ENCODE results near the gene COX10.

Gene COX10

DNA sequence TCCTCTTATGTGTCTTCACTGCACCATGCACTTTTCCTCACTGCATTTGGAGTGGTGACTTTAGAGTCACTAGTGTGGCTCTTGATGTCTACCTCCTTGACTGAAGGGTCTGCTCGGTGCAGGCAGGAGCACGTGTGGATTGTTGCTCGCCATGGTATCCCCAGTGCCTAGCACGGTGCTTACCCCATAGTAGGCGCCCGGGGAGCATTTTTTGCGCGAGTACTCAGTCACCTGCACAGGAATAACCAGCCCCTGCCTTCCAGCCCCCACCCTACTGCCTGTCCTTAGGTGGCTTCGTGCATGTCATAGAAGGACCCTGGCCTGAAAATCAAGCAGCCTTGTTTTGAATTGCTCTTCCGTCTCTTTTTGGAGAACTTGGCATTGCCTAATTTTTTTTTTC lies 136.1 kb downstream of the COX10 start:
- no peak overlapping the region for H3K4me3 ChIP-seq (ENCODE audit: control insufficient read depth, low read depth, low read length)
- TF ChIP-seq CTCF (IDR thresholded peaks at IDR 0.05; ENCODE audit: control insufficient read depth, insufficient read depth, low read depth, low read length, missing control alignments): no peak
- DNase-seq (ENCODE audit: low read depth): no peak

GRCh38 chr17:14205992-14206461 lies 136.7 kb downstream of the COX10 start:
- no peak for DNase-seq (ENCODE audit: low read depth)
- H3K4me3 ChIP-seq (ENCODE audit: control insufficient read depth, low read depth, low read length): no peak overlapping the region
- TF ChIP-seq CTCF (IDR thresholded peaks at IDR 0.05; ENCODE audit: control insufficient read depth, insufficient read depth, low read depth, low read length, missing control alignments): no peak

- no peak for TF ChIP-seq CTCF (IDR thresholded peaks at IDR 0.05; ENCODE audit: control insufficient read depth, insufficient read depth, low read depth, low read length, missing control alignments)
- no peak overlapping the region for H3K4me3 ChIP-seq (ENCODE audit: control insufficient read depth, low read depth, low read length)
- no peak for DNase-seq (ENCODE audit: low read depth)
These were observed 137.6 kb downstream of the COX10 start for GRCh38 chr17:14206891-14207290.

DNA sequence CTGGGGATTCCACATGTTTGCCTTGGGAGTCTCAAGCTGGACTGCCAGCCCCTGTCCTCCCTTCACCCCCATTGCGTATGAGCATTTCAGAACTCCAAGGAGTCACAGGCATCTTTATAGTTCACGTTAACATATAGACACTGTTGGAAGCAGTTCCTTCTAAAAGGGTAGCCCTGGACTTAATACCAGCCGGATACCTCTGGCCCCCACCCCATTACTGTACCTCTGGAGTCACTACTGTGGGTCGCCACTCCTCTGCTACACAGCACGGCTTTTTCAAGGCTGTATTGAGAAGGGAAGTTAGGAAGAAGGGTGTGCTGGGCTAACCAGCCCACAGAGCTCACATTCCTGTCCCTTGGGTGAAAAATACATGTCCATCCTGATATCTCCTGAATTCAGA lies 138.5 kb downstream of the COX10 start:
- H3K4me3 ChIP-seq (ENCODE audit: control insufficient read depth, low read depth, low read length): no peak overlapping the region
- DNase-seq (ENCODE audit: low read depth): no peak
- TF ChIP-seq CTCF (IDR thresholded peaks at IDR 0.05; ENCODE audit: control insufficient read depth, insufficient read depth, low read depth, low read length, missing control alignments): no peak

DNA sequence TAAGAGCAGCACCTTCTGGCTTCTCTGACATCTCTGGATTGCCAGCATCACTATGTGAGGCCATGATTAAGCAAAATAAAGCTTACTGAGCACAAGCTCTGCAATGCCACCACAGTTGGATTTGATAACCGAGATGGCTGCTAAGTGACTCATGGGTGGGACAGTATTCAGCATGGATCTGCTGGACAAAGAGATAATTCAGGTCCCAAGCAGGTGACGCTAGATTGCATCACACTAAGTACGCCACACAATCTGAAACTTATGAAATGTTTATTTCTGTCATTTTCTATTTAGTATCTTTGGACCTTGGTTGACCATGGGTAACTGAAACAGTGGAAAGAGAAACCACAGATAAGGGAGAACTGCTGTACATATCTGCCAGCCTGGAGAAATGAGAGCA lies 139.9 kb downstream of the COX10 start:
- no peak overlapping the region for H3K4me3 ChIP-seq (ENCODE audit: control insufficient read depth, low read depth, low read length)
- DNase-seq (ENCODE audit: low read depth): no peak
- TF ChIP-seq CTCF (IDR thresholded peaks at IDR 0.05; ENCODE audit: control insufficient read depth, insufficient read depth, low read depth, low read length, missing control alignments): no peak

DNA sequence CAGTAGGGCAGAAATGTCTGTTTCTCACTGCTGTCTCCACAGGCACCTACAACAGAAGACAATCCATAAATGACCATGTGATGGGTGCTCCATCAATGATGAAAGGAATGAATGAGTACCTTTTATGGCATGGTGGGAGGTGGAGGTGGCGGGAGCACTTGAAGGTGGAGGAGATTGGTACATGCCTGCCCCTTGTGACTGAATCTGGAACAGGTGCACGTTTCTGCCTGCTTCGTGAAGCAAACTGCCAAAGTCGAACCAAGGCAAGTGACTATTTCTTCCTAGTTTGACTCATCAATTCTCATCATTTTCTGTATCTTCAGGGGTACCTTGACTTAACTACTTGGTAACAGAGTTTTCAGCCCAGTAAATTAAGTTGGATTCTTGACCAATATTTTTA lies 141.9 kb downstream of the COX10 start:
- TF ChIP-seq CTCF (IDR thresholded peaks at IDR 0.05; ENCODE audit: control insufficient read depth, insufficient read depth, low read depth, low read length, missing control alignments): no peak
- DNase-seq (ENCODE audit: low read depth): no peak
- no peak overlapping the region for H3K4me3 ChIP-seq (ENCODE audit: control insufficient read depth, low read depth, low read length)

GRCh38 chr17:14211801-14212200 lies 142.5 kb downstream of the COX10 start:
- TF ChIP-seq CTCF (IDR thresholded peaks at IDR 0.05; ENCODE audit: control insufficient read depth, insufficient read depth, low read depth, low read length, missing control alignments): peak; percentile 36
- no peak overlapping the region for H3K4me3 ChIP-seq (ENCODE audit: control insufficient read depth, low read depth, low read length)
- no peak for DNase-seq (ENCODE audit: low read depth)

Data from AG09309 (cell line).